Measurements from ENCODE around the gene ARF3. TPM values are rescaled to one million over a fixed set of nuclear protein-coding genes. Genes with fewer than 3 reads are reported as not detected.

The ARF3 gene
- total RNA-seq = 155 TPM
- long read RNA-seq, full-length matches to known transcripts = 40 of 91 reads
- long read RNA-seq, partial matches to known transcripts = 1 of 91 reads
- long read RNA-seq, other reads (novel, unspliced or antisense) = 50 of 91 reads

DNA sequence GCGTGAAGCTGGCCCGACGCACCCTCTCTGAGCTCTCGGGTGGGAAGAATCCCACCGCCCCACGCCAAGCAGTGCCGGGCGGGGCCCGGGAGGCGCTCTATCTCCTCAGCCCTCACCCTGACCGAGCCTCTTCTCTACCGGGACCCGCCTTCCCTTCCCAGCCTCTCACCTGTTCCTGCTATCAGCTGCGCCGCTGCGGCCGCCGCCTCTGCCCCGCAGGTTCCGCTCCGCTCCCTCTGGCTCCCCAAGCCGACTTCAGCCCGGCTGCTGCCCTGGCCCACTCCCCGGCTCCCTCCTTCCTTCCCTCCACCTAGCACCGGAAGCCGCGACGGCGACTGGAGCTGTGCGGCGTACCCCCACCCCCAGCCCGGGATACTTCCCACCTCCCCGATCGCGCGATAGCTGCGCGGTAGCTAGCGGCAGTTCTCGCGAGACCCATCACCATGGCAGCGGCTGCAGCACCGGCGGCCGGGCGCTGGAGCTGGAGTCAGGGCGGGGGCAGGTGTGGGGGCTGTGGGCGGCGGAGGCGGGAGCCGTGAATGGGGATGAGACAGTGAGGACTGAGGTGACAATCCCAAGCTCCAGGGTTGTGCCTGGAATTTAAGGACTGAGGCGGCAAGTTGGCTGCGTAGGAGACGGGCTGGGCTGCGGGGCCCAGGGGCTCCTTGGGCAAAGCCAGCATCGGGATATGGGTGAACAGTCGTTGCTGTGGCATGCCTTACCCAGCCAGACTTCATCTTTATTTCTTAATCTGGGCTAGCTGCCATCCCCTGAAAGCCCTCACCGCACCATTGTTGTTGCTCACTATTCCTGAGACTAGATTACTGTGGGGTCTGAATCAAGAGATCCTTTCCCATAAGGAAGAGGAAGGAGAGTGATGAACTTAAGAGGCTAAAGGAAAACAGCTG is at the start of gene ARF3:
TSS of gene ARF3 (minus strand) at position 347 of the 908 bp plus-strand sequence. CDS start 16,392 bp downstream, outside the sequence.
- no peaks in the 10 kb centered on the region for H3K9me3 ChIP-seq
- ATAC-seq (peak; percentile 96 to 97), DNase-seq (peak; percentile 97)
- peaks cover 20% of the 10 kb centered on the region for H3K36me3 ChIP-seq
- intact Hi-C loops (cut with DNase I) = no loop called here
- H3K27me3 ChIP-seq (ENCODE audit: low read depth) = no peaks in the 10 kb centered on the region
- H3K4me1 ChIP-seq = peaks cover 31% of the 10 kb centered on the region
- H3K27ac ChIP-seq = peak within 1 kb of the TSS; percentile 91
- peak within 1 kb of the TSS; percentile 100 for H3K4me3 ChIP-seq
- TF ChIP-seq, protein P1, sequence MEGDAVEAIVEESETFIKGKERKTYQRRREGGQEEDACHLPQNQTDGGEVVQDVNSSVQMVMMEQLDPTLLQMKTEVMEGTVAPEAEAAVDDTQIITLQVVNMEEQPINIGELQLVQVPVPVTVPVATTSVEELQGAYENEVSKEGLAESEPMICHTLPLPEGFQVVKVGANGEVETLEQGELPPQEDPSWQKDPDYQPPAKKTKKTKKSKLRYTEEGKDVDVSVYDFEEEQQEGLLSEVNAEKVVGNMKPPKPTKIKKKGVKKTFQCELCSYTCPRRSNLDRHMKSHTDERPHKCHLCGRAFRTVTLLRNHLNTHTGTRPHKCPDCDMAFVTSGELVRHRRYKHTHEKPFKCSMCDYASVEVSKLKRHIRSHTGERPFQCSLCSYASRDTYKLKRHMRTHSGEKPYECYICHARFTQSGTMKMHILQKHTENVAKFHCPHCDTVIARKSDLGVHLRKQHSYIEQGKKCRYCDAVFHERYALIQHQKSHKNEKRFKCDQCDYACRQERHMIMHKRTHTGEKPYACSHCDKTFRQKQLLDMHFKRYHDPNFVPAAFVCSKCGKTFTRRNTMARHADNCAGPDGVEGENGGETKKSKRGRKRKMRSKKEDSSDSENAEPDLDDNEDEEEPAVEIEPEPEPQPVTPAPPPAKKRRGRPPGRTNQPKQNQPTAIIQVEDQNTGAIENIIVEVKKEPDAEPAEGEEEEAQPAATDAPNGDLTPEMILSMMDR (IDR thresholded peaks at IDR 0.05) = no peak

DNA sequence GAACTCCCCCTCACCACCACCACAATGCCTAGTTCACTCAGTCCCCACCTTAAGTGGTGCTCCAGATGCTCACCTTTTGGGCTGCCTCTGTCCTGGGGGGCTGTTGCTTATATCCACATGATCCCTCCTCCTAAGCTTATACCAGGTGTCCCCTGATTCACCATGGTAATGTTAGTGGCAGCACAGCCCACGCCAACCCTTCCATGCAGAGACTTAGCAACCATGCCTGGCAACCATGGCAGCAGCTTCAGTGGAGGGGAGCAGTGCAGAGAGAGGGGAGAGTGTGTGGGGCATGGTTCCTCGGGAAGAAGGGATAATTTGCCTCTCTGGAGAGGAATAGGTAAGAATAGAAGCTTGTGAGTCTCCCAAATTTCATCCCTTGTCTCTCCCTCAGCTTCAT is 43.1 kb upstream of the ARF3 start:
- peaks cover 46% of the 10 kb centered on the region for H3K36me3 ChIP-seq
- H3K4me1 ChIP-seq = peaks cover 39% of the 10 kb centered on the region
- no peak overlapping the region for H3K4me3 ChIP-seq
- DNase-seq (no peak), ATAC-seq (no peak)
- TF ChIP-seq, protein P1 (IDR thresholded peaks at IDR 0.05) = no peak
- peaks cover 36% of the 10 kb centered on the region for H3K27me3 ChIP-seq (ENCODE audit: low read depth)
- H3K9me3 ChIP-seq = no peaks in the 10 kb centered on the region
- intact Hi-C loops (cut with DNase I) = no loop called here
- H3K27ac ChIP-seq = no peak overlapping the region

DNA sequence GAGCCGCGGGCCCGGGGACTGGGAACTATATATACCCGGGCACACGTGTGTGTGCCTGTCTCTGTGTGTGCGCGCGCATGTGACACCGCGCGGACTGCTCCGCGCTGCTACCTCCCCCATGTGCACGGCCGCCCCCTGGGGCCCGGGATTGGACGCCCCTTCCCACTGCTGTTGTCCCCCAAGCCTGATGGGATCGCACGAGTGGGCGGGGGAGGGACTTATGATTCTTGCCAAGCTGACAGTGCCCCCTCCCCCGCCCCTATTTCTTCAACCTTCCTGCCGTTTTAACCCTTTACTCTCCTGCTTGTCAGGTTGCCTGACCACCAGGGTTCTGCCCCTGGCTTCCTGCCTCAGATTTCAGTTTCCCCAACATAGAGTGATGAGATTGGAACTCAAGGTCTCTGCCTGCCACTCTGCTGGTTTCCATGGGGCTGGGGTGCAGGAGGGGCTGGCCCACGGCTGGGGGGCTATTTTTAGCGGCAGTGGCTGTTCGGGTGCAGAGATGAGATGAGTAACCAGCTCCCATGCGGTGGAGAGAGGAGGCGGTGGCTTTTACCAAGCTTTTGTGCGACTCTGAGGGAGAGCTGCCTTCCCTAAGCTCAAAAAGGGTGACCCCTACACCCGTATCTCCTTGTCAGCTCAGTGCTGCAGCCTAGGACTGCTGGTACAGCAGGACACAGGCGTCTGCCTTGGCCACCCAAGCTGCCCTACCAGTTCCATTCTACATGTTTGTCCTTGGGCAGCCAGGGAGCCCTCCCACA is 42.3 kb upstream of the ARF3 start, which contains the start of gene DDN:
TSS of gene DDN (minus strand) at position 5 of the 761 bp plus-strand sequence. CDS start 88 bp downstream, outside the sequence.
- Histone ChIP-seq H3K27me3 (ENCODE audit: low read depth) (peaks cover 44% of the 10 kb centered on the region), H3K27ac (no peak within 1 kb of the TSS), H3K4me3 (peak within 1 kb of the TSS; percentile 57), H3K9me3 (no peaks in the 10 kb centered on the region), H3K36me3 (peaks cover 40% of the 10 kb centered on the region), H3K4me1 (peaks cover 44% of the 10 kb centered on the region)
- TF ChIP-seq, protein P1 (IDR thresholded peaks at IDR 0.05) = no peak
- DNase-seq = peak; percentile 59
- intact Hi-C loops (cut with DNase I) = no loop called here
- peak in 1 of 2 donors; percentile 7 for ATAC-seq

DNA sequence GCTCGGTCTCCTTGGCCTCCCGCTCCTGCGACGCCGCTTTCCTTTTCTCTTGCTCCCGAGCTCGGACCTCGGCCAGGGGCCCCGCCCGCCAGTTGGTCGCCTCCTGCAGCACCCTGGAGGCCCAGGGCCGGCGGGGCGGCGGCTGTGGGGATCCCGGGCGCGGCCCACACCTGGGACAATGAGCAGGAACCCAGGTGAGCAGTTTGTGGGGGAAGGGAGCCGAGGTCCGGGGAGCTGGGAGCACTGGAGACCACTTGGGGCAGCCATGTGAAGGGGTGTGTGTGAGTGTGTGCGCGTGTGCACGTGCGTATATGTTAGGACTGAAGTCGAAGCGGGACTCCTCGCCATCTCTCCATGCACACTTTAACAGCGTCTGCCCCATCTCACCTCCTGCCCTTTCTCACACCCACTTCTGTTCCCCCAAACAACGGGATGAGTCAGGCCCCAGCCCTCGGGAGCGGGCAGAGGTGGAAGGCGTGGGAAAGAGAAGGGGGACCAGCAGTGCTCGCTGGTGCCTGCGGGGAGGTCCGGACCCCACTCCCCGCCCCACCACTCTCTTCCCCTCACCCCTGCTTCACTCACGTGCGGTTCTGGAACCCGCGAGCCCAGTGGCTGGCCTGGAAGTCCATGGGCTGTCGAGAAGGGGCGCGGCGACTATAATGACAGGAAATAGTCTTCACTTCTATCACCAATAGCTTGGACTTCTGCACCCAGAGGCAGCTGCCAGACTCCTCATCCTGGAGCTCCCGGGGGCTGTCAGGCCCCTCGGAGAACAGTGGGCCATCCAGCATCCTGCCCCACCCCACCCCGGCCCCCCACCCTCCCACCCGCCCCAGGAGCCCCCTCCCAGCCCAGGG is 41.4 kb upstream of the ARF3 start:
- H3K4me1 ChIP-seq = peaks cover 44% of the 10 kb centered on the region
- H3K9me3 ChIP-seq = no peaks in the 10 kb centered on the region
- no peak overlapping the region for H3K27ac ChIP-seq
- peak; percentile 53 for DNase-seq
- peak; percentile 3 to 12 for ATAC-seq
- H3K4me3 ChIP-seq = peak overlapping the region; percentile 57
- peaks cover 52% of the 10 kb centered on the region for H3K27me3 ChIP-seq (ENCODE audit: low read depth)
- peaks cover 32% of the 10 kb centered on the region for H3K36me3 ChIP-seq
- TF ChIP-seq, protein P1 (IDR thresholded peaks at IDR 0.05) = no peak
- intact Hi-C loops (cut with DNase I) = no loop called here

Measured in lower lobe of right lung (tissue), 2 donors.